GM19328 (cell line): ENCODE results near the gene VTI1A.
"Not testable (repeated sequence)": the region's sequence is repeated elsewhere in the genome, so short reads cannot be mapped to it uniquely, and the experiment has no call there.

Source experiments
- ATAC-seq: cut with Tn5 transposase; IDR thresholded peaks from one replicate; pipeline ENCODE4 v1.9.1; 2021; ENCODE audit warnings: mild to moderate bottlenecking, moderate library complexity; ENCODE audit not compliant: unreplicated experiment

VTI1A gene

DNA sequence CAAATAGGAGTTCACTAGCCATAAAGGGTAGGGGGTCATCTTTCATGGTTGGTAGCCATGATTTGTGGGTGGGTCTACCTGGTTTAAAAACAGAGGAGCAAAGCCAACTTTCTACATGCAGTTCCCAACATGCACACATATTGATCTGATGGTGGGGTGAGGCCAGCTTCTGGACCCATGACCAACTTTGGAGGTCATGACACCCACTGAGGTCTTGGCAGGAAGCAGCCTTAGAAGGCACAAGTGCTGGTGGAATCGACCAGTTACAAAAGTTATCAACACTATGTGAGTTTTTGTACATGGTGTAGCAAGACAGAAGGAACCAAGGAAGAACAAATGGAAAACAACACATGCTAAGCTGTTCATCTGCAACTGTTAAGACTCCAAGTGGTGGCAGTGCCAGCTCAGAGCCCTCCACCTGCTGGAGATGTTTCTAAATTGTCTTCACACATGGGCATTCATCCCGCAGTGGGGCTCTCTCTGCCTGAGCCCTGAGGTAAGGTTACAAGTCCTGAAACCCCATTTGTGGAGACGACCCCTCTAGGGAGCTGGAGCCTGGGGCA, 401.9 kb downstream of the VTI1A start:
- no peak for ATAC-seq

DNA sequence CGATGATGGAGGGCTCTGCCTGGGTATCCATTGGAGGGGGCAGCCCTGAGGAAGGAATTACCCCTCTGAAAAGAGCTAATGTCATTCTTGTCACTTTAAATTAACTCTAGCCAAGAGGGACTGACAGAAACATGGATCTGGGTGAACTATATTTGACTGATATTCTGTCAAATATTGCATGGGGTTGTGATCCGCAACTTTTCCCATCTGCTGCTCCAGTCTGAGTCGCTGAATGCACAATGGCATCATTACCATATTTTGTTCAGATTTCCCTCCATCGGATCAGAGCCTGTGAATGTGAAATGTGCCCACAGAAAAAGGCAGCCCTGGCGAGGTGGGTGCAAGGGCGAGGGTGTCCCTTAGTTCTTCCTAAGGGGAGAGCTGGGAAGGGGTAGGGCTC, 402.5 kb downstream of the VTI1A start:
- ATAC-seq, result no peak

DNA sequence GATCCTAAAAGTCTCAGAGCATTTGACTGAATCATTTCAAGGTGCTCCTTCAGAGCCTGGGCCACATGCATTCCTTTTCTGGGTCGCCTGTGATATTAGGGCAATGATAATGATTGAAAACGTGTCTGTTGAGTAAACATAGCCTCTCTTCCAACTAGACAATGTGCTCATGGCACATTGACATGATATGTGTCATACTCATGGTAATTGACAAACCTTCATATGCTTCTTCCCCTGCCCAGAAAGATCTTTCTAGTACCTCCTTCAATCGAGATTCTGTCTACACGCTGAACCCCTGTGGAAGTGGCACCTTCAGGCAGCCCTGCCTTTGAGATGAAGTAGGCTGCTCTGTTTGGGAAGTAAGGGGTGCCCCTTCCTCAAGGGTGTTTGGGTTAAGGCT, 404.2 kb downstream of the VTI1A start:
- ATAC-seq, result no peak

DNA sequence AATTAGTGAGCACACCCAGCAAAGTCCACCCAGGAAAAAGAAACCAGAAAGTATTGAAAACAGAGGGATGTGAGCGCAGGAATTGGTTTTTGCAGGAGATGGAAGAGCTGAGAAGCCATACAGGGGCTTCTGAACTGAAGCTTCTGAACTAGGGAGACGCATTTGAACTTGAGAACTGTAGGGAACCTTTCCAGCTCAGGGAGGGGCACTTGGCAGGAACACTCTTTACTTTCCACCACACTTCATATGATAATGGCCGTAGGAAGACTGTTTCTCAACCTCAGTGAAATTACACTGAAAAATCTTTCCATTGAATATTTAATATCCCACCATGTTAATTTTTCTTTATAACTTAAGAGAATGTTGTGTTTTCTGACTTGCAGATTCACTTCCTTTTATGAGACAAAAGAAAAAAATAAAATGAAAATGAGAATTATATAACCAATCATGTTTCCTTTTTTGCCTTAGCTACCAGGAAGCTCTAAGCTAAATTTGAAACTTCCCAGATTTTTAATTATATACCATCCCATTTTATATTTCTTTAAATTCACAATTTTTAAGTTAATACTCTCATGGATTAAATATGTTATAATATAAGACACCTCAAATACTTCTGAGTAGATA, 404.7 kb downstream of the VTI1A start:
- ATAC-seq, result no peak

DNA sequence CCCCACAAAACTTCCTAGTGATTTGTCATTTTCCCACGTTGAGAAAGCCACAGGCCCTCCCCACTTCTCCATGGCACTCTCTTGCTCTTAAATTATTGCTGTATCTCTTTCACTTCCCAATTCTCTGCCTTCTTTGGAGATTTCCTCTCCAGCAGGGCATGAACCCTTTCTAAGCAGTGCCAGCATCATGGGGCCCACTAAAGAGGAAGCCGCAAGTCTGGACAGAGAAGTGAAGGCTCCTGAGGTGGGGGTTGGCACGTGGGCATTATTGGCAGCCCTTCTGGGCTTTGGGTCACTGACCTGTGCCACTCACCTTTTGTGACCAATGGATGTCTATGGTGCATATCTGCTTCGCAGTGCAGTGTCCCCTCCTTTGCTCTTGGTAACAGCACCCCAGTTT, 405.3 kb downstream of the VTI1A start:
- ATAC-seq, result no peak

DNA sequence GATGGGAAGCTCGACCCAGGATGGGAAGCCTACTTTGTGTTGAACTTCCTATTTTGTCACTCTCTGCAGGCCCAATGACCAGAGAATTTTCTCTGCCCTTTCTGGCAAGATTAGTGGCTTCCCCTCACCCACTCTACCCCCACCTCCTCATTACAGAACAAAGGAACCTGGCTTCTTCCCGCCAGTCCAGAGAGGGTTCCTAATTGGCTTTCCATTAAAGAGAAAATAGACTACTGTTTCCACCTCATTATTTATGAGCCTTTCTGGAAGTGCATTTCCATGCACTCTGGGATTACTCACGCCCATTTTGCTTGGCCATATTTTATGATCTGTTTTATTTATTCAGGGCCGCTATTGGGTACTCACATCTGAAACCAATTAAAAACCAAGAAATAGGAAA, 408.1 kb downstream of the VTI1A start:
- ATAC-seq, result no peak

DNA sequence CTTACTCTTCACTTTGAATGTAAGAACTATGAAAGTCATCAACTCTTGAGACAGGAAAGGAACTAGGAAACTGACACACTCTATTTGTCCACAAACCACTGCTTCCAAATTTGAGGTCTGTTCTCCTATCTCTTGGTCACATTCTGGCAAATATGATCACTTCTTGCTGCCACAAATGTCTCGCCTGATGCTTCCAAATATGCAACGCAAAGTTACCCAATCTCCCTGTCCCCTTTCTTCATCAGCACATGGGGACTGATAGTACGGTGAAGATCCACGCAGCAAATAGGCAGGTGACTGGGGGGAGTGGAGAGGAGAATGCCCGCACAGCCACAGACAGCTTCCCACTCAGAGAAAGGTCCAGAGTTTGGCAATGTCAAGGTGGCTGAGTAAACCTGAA, 410.5 kb downstream of the VTI1A start:
- no peak for ATAC-seq

DNA sequence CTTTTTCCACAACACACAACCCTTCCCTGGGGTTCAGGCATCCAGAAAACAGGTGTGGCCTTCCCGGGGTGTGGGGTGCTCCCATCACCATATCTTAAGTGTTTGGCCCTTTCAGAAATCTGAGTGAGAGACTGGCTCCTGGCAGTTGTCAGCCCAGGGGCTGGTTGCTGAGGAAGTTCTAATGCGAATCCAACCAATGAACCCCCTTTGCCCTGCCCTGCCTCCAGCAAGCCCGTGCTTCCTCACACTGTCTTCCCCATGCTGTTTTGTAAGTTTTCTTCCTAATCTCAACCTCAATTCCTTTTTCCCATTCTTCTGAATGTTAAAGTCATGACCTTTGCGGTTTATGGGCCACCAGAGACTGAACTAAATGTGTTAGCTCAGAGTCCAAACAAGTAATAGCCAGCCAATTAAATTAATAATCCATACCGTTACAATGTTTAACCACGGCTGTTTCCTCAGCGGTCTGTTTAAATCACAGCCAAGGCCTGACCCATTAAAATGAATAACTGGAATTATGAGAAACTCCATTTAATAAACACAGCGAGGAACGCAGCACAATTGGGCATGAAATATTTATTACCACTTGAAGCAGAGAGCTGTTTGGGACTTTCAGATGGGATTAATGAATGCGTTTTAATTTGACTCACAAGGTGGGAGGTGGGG, 412.1 kb downstream of the VTI1A start:
- ATAC-seq, result no peak

DNA sequence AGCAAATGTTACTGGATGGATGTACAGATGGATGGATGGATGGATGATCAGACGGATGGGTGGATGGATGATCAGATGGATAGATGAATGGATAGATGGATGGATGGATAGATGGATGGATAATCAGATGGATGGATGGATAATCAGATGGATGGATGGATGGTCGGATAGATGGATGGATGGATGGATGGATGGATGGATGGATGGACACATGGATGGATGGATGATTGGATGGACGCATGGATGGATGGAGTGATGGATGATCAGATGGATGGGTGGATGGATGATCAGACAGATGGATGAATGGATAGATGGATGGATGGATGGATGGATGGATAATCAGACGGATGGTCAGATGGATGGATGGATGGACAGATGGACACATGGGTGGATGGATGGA, 412.8 kb downstream of the VTI1A start:
- no peak for ATAC-seq

DNA sequence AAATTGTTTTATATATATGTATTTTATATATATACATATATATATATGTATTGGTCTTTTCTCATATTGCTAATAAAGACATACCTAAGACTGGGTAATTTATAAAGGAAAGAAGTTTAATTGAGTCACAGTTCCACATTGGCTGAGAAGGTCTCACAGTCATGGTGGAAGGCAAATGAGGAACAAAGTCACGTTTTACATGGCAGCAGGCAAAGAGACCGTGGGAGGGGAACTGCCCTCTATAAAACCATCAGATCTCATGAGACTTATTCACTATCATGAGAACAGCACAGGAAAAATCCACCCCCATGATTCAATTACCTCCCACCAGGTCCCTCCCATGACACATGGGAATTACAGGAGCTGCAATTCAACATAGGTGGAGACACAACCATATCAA, 416.4 kb downstream of the VTI1A start:
- not testable (repeated sequence) for ATAC-seq
